Neutrophil (primary cell): ENCODE data around the gene USPL1.

Experiments used
- H3K27ac ChIP-seq: fragments of 200-600 bp; sonication (generic); 2 replicates; pipeline ENCODE4 v1.5.1; 2016; ENCODE audit warnings: mild to moderate bottlenecking, moderate library complexity
- H3K27me3 ChIP-seq: fragments of 200-600 bp; sonication (generic); 2 replicates; pipeline ENCODE4 v1.6.0; 2016; ENCODE audit warnings: mild to moderate bottlenecking
- H3K36me3 ChIP-seq: fragments of 200-600 bp; sonication (generic); 2 replicates; pipeline ENCODE4 v1.5.1; 2017
- H3K4me1 ChIP-seq, 2 experiments: fragments of 200-600 bp in 1 of 2; sonication (generic) in 1 of 2; 1 replicate in 1 of 2; 2 replicates in 1 of 2; pipeline versions ENCODE4 v1.5.1 to v1.6.1; 2013 to 2016; ENCODE audit warnings: low read depth in 1 of 2, low read length in 1 of 2, mild to moderate bottlenecking in 1 of 2, moderate library complexity in 1 of 2; ENCODE audit not compliant: control insufficient read depth in 1 of 2, insufficient read depth in 1 of 2
- H3K4me3 ChIP-seq, 2 experiments: fragments of 200-600 bp in 1 of 2; sonication (generic) in 1 of 2; 1 replicate in 1 of 2; 2 replicates in 1 of 2; pipeline ENCODE4 v1.5.1; 2013 to 2016; ENCODE audit warnings: low read depth in 1 of 2, low read length in 1 of 2, mild to moderate bottlenecking in 1 of 2, moderate library complexity in 1 of 2
- H3K9me3 ChIP-seq: fragments of 200-600 bp; sonication (generic); 2 replicates; pipeline ENCODE4 v1.5.1; 2016
- TF ChIP-seq, protein P1 (sequence below): fragments of 200-600 bp; sonication (generic); IDR thresholded peaks from 2 replicates; pipeline ENCODE4 v1.5.1; 2016; ENCODE audit warnings: antibody characterized with exemption

Gene USPL1

GRCh38 chr13:30622551-30622950, 4.8 kb downstream of the USPL1 start:
- H3K27me3 ChIP-seq: no peaks in the 10 kb centered on the region
- TF ChIP-seq, protein P1, sequence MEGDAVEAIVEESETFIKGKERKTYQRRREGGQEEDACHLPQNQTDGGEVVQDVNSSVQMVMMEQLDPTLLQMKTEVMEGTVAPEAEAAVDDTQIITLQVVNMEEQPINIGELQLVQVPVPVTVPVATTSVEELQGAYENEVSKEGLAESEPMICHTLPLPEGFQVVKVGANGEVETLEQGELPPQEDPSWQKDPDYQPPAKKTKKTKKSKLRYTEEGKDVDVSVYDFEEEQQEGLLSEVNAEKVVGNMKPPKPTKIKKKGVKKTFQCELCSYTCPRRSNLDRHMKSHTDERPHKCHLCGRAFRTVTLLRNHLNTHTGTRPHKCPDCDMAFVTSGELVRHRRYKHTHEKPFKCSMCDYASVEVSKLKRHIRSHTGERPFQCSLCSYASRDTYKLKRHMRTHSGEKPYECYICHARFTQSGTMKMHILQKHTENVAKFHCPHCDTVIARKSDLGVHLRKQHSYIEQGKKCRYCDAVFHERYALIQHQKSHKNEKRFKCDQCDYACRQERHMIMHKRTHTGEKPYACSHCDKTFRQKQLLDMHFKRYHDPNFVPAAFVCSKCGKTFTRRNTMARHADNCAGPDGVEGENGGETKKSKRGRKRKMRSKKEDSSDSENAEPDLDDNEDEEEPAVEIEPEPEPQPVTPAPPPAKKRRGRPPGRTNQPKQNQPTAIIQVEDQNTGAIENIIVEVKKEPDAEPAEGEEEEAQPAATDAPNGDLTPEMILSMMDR: no peak
- H3K4me3 ChIP-seq: no peak overlapping the region
- no peak overlapping the region for H3K27ac ChIP-seq
- no peaks in the 10 kb centered on the region for H3K9me3 ChIP-seq
- peaks cover 21 to 23% of the 10 kb centered on the region in 2 experiments for H3K4me1 ChIP-seq
- H3K36me3 ChIP-seq: peaks cover 7% of the 10 kb centered on the region

DNA sequence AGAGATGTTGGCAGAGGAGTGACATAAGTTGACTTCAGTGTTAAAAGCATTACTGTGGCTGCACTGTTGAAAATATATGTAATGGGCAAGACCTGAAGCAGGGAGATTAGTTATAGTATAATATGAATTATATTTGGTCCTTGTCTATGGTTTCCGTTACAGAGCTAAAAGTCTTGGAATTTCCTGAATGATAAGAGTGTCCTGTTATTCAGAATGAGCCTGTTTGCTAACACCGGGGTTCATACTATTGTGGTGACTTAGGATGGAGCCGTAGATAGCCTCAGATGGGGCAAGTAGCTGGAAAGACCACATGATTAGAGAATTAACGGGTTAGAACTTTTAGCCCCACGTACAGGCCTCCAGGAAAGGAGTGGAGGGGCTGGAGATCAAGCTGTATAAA, 5.7 kb downstream of the USPL1 start:
- Histone ChIP-seq H3K4me1 (peaks cover 21 to 23% of the 10 kb centered on the region in 2 experiments), H3K4me3 (no peak overlapping the region), H3K27ac (no peak overlapping the region), H3K36me3 (peaks cover 7% of the 10 kb centered on the region), H3K27me3 (no peaks in the 10 kb centered on the region), H3K9me3 (no peaks in the 10 kb centered on the region)
- TF ChIP-seq, protein P1: no peak

DNA sequence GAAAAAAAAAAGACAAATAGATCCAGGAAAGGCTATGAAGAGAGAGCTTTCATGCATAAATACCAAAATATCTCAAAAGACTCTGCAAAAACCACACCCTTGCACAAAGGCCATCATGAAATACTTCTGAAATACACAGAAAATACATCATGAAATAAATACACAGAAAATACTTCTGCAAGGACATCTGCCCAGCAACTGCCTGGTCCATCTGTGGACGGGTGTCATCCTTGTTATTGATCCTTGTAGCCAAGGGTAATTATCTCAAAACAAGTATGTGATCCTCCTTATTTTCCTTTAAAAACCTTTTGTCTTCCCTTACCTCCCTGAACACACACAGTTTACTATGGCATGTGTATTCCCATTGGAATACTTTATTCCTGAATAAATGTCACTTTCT, 6.9 kb downstream of the USPL1 start:
- no peak overlapping the region for H3K4me3 ChIP-seq
- H3K4me1 ChIP-seq: peaks cover 9 to 11% of the 10 kb centered on the region in 2 experiments
- H3K27ac ChIP-seq: no peak overlapping the region
- peaks cover 7% of the 10 kb centered on the region for H3K36me3 ChIP-seq
- no peaks in the 10 kb centered on the region for H3K27me3 ChIP-seq
- H3K9me3 ChIP-seq: no peaks in the 10 kb centered on the region
- TF ChIP-seq, protein P1: no peak

- H3K4me3 ChIP-seq: no peak overlapping the region
- H3K27ac ChIP-seq: no peak overlapping the region
- TF ChIP-seq, protein P1: no peak
- H3K9me3 ChIP-seq: no peaks in the 10 kb centered on the region
- peaks cover 8% of the 10 kb centered on the region for H3K36me3 ChIP-seq
- H3K27me3 ChIP-seq: no peaks in the 10 kb centered on the region
- H3K4me1 ChIP-seq: peaks cover 9 to 11% of the 10 kb centered on the region in 2 experiments
These were observed 11.8 kb downstream of the USPL1 start for GRCh38 chr13:30629527-30629926.

GRCh38 chr13:30633861-30634260, 16.1 kb downstream of the USPL1 start:
- TF ChIP-seq, protein P1: no peak
- Histone ChIP-seq H3K9me3 (no peaks in the 10 kb centered on the region), H3K4me3 (no peak overlapping the region), H3K27ac (no peak overlapping the region), H3K4me1 (no peaks in the 10 kb centered on the region), H3K36me3 (peaks cover 8% of the 10 kb centered on the region), H3K27me3 (no peaks in the 10 kb centered on the region)

GRCh38 chr13:30634838-30635237, 17.1 kb downstream of the USPL1 start:
- H3K27ac ChIP-seq: no peak overlapping the region
- no peak overlapping the region for H3K4me3 ChIP-seq
- peaks cover 8% of the 10 kb centered on the region for H3K36me3 ChIP-seq
- no peaks in the 10 kb centered on the region for H3K4me1 ChIP-seq
- no peaks in the 10 kb centered on the region for H3K27me3 ChIP-seq
- H3K9me3 ChIP-seq: no peaks in the 10 kb centered on the region
- TF ChIP-seq, protein P1: no peak
